GM21381 (cell line): ENCODE data around the gene ATXN7L1.

Experiments used
- ATAC-seq: cut with Tn5 transposase; IDR thresholded peaks from one replicate; pipeline ENCODE4 v1.9.1; 2021; ENCODE audit warnings: mild to moderate bottlenecking, moderate library complexity; ENCODE audit not compliant: unreplicated experiment

The ATXN7L1 gene

GRCh38 chr7:105779856-105780780, 96.3 kb downstream of the ATXN7L1 start:
- no peak for ATAC-seq

- no peak for ATAC-seq
These were observed 97.4 kb downstream of the ATXN7L1 start for GRCh38 chr7:105778956-105779355.

GRCh38 chr7:105776986-105777910, 99.2 kb downstream of the ATXN7L1 start:
- ATAC-seq: no peak

- no peak for ATAC-seq
These were observed 100.2 kb downstream of the ATXN7L1 start for GRCh38 chr7:105776068-105776790.

- no peak for ATAC-seq
These were observed 100.8 kb downstream of the ATXN7L1 start for GRCh38 chr7:105775580-105775979.

GRCh38 chr7:105773030-105773460, 103.4 kb downstream of the ATXN7L1 start:
- no peak for ATAC-seq

- no peak for ATAC-seq
These were observed 106.3 kb downstream of the ATXN7L1 start for GRCh38 chr7:105769901-105770628.

- no peak for ATAC-seq
These were observed 107.4 kb downstream of the ATXN7L1 start for GRCh38 chr7:105768898-105769507.

- no peak for ATAC-seq
These were observed 108.3 kb downstream of the ATXN7L1 start for GRCh38 chr7:105768117-105768516.

GRCh38 chr7:105766421-105767073, 109.9 kb downstream of the ATXN7L1 start:
- no peak for ATAC-seq

- no peak for ATAC-seq
These were observed 110.6 kb downstream of the ATXN7L1 start for GRCh38 chr7:105765846-105766245.

- no peak for ATAC-seq
These were observed 111.9 kb downstream of the ATXN7L1 start for GRCh38 chr7:105764506-105764905.

- ATAC-seq: no peak
These were observed 115.6 kb downstream of the ATXN7L1 start for GRCh38 chr7:105760551-105761447.

GRCh38 chr7:105759670-105760550, 116.5 kb downstream of the ATXN7L1 start:
- no peak for ATAC-seq

- ATAC-seq: no peak
These were observed 120.0 kb downstream of the ATXN7L1 start for GRCh38 chr7:105756367-105756766.

GRCh38 chr7:105752671-105753275, 123.6 kb downstream of the ATXN7L1 start:
- ATAC-seq: no peak

GRCh38 chr7:105751054-105751453, 125.3 kb downstream of the ATXN7L1 start:
- no peak for ATAC-seq
